AG09309 (cell line): ENCODE measurements around the gene SMIM36.
"Not testable (repeated sequence)": the region's sequence is repeated elsewhere in the genome, so short reads cannot be mapped to it uniquely, and the experiment has no call there.

Experiments used
- DNase-seq: peaks from one replicate; pipeline ENCODE4 v3.0.0-alpha.2; 2010; ENCODE audit warnings: low read depth
- H3K4me3 ChIP-seq: 2 replicates; pipeline ENCODE4 v1.5.1; 2011; ENCODE audit warnings: mild to moderate bottlenecking, low read depth, low read length, moderate library complexity; ENCODE audit not compliant: control insufficient read depth
- CTCF ChIP-seq: IDR thresholded peaks from 2 replicates; pipeline ENCODE4 v1.5.1; 2011; ENCODE audit warnings: mild to moderate bottlenecking, low read depth, low read length, inconsistent platforms; ENCODE audit not compliant: insufficient read depth, control insufficient read depth; ENCODE audit errors: missing control alignments

The SMIM36 gene

GRCh38 chr17:55478971-55479370, 32.3 kb downstream of the SMIM36 start:
- no peak overlapping the region for H3K4me3 ChIP-seq
- no peak for TF ChIP-seq CTCF
- DNase-seq: no peak

GRCh38 chr17:55466671-55467070, 44.6 kb downstream of the SMIM36 start:
- DNase-seq: no peak
- no peak for TF ChIP-seq CTCF
- no peak overlapping the region for H3K4me3 ChIP-seq

- not testable (repeated sequence) for DNase-seq, H3K4me3 ChIP-seq
These were observed 45.5 kb downstream of the SMIM36 start for GRCh38 chr17:55465771-55466170.

- no peak for DNase-seq
- TF ChIP-seq CTCF: no peak
- H3K4me3 ChIP-seq: no peak overlapping the region
These were observed 47.7 kb downstream of the SMIM36 start for GRCh38 chr17:55463600-55463999.

- H3K4me3 ChIP-seq: no peak overlapping the region
- no peak for TF ChIP-seq CTCF
- no peak for DNase-seq
These were observed 48.5 kb downstream of the SMIM36 start for GRCh38 chr17:55462711-55463110.

- TF ChIP-seq CTCF: no peak
- no peak for DNase-seq
- no peak overlapping the region for H3K4me3 ChIP-seq
These were observed 49.0 kb downstream of the SMIM36 start for GRCh38 chr17:55462234-55462633.

GRCh38 chr17:55458978-55459377, 52.3 kb downstream of the SMIM36 start:
- TF ChIP-seq CTCF: no peak
- H3K4me3 ChIP-seq: no peak overlapping the region
- DNase-seq: no peak
